NCI-H146 (cell line): ENCODE data around the gene TMEM235.
"Not testable (repeated sequence)": the region's sequence is repeated elsewhere in the genome, so short reads cannot be mapped to it uniquely, and the experiment has no call there.

Experiments
- DNase-seq: peaks from one replicate; lab custom pipeline; 2025; lab: John Stamatoyannopoulos, UW

The TMEM235 gene

DNA sequence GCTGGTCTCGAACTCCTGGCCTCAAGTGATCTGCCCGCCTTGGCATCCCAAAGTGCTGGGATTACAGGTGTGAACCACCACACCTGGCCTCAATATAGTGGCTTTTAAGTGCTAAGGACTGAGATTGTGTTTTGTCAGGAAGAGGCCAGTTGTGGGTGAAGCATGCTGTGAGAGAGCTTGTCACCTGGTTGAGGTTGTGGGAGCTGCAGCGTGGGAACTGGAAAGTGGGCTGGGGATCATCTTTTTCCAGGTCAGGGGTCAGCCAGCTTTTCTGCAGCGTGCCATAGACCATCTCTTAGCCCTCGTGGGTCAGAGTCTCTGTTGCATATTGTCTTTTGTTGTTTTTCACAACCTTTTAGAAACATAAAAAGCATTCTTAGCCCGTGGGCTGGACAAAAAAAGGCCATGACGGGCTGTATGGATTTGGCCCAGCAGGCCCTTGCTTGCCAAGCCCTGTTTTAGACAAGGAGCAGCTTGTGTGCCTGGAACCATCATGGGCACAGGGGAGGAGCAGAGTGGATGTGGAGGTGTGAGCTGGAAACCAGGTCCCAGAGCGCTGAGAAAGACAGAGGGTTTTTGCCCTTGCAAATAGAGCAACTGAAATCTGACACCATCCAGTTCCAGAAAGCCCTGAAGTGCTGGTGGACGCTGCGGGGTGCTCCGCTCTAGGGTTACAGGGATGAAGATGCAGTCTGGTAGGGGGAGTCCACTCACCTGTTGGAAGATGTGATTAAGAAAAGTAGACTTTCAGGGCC, 11.9 kb upstream of the TMEM235 start:
- no peak for DNase-seq

DNA sequence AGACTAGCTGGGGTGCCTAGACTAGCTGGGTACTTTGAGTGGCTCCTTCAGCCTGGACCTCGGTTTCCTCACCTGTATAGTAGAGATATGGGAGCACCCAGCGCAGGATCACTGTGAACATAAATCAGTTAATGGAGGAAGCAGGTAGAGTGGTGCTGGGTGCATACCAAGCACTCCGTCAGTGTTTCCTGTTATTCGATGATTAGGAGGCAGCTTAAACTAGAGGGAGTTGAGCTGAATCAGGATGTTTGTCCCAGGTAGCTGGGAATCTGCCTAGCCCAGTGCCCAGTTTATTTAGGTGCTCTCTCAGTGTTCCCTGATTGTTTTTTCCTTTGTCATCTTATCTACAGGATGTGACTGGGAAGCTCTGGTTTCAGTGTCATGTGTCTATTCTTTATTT, 8.4 kb upstream of the TMEM235 start:
- DNase-seq, result no peak

DNA sequence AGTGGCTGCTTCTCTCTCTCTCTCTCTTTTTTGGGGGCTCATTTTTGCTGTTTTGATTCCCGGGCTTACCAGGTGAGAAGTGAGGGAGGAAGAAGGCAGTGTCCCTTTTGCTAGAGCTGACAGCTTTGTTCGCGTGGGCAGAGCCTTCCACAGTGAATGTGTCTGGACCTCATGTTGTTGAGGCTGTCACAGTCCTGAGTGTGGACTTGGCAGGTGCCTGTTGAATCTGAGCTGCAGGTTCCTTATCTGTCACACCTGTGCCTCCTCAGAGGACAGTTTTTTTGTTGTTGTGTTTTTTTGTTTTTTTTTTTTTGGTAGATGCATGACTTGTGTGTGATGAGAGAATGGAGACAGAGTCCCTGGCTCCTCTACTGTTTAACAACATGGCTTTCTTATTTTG, 7.7 kb upstream of the TMEM235 start:
- DNase-seq, result no peak

DNA sequence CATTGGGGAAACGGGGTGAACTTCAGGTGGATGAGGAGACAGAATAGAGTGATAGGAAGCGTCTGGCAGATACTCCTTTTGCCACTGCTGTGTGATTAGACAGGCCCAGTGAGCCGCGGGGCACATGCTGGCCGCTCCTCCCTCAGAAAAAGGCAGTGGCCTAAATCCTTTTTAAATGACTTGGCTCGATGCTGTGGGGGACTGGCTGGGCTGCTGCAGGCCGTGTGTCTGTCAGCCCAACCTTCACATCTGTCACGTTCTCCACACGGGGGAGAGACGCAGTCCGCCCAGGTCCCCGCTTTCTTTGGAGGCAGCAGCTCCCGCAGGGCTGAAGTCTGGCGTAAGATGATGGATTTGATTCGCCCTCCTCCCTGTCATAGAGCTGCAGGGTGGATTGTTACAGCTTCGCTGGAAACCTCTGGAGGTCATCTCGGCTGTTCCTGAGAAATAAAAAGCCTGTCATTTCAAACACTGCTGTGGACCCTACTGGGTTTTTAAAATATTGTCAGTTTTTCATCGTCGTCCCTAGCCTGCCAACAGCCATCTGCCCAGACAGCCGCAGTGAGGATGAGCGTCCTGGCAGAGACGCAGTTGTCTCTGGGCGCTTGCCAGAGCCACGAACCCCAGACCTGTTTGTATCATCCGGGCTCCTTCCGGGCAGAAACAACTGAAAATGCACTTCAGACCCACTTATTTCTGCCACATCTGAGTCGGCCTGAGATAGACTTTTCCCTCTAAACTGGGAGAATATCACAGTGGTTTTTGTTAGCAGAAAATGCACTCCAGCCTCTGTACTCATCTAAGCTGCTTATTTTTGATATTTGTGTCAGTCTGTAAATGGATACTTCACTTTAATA, 7.0 kb upstream of the TMEM235 start:
- no peak for DNase-seq

DNA sequence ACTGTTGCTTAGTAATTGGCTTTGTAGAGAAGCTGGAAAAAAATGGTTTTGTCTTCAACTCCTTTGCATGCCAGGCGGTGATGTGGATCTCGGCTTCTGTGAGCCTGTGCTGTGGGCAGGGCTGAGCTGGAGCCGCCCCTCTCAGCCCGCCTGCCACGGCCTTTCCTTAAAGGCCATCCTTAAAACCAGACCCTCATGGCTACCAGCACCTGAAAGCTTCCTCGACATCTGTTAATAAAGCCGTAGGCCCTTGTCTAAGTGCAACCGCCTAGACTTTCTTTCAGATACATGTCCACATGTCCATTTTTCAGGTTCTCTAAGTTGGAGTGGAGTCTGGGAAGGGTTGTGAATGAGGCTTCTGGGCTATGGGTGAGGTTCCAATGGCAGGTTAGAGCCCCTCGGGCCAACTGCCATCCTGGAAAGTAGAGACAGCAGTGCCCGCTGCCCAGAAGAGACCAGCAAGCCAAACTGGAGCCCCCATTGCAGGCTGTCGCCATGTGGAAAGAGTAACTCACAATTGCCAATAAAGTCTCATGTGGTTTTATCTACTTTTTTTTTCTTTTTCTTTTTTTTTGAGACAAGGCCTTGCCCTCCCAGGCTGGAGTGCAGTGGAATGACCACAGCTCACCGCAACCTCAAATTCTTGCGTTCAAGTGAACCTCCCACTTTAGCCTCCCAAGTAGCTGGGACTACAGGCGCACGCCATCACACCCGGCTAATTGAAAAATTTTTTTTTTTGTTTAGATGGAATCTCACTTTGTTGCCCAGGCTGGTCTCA, 6.2 kb upstream of the TMEM235 start:
- no peak for DNase-seq

DNA sequence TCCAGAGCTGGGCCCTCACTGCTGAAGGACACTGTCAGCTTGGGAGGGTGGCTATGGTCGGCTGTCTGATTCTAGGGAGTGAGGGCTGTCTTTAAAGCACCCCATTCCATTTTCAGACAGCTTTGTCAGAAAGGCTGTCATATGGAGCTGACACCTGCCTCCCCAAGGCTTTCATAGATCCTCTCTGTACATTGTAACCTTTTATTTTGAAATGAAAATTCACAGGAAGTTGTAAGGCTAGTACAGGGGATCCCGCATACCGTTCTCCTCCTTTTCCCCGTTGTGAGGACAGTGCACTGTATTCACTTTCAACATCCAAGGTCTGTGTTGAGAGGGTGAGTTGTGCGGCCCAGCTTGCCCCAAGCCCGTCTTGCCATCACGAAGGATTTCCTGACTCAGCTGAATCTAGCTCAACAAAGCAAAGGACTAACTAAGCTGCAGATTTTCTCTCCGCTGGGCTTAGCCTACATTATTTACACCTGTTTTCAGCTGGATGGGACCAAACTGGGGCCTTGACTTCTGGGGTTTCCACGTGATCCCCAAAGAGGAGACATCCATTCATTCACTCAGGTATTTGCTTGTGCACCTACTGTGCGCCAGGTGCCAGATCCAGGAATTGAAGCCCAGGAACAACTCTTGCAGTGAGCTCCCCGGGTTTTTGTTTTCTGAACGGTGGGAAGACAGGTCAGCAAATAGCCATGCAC, 5.2 kb upstream of the TMEM235 start:
- DNase-seq, result no peak

DNA sequence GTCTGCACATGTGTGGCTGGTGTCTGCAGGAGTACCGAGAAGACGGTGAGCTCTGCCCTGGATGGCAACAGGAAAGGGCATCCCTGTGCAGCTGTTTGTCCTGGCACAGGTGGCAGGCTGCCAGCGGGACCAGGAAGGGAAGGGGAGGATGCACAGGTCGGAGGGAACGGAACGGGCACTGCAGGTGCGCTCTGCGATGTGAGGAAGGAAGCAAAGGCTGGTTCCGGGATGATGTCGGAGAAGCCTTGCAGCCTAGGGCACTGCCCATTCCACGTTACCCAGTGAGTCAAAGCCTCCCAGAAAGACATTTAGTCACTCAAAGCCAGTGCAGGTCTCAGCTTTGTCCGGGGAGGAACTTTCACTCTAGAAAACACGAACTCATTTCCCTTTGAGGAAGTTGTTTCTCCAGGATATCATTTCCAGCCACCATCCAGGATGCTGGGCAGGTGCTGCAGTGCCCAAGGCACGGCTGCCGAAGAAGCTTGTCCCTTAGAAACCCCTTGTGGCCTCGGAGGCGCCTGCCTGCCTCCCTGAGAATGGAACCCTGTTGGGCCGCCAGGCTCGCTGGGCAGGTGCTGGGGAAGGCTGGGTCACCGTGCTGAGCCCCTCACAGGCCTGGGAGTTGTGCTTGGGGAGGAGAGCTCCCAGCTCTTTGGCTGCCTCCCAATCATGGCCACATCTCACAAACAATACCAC, 4.5 kb upstream of the TMEM235 start:
- no peak for DNase-seq

DNA sequence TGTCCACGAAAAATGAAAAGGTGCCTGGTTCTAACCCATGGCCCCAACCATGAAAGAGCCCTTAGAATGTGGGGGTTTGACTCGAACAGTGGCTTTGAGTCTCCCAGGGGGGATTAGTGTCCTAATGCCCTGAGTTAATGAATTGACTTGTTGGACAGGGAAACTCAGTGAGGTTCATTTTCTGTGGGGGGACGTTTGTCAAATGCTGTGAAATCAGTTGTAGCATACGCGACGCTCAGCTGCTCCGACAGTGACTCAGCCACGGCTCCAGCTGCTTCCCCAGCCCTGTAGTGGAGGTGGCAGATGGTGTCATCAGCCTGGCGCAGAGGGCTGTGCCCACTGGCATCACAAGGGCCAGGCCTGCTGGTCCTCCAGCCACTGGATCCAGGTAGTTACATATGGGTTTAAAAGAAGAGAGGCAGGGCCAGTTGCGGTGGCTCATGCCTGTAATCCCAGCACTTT, 3.9 kb upstream of the TMEM235 start:
- no peak for DNase-seq

DNA sequence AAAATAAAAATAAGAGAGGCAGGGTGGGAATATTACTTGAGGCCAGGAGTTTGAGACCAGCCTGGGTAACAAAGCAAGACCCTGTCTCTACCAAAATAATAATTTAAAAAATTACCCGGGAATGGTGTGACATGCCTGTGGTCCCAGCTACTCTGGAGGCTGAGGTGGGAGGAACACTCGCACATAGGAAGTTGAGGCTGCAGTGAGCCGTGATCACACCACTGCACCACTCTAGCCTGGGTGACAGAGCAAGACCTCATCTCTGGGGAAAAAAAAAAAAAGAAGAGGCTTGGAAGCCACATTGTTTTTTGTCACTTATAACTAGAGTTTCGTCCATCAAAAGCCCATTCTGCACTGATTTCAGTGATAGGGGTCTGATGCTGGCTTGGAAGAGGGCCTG, 3.3 kb upstream of the TMEM235 start:
- DNase-seq, result no peak

DNA sequence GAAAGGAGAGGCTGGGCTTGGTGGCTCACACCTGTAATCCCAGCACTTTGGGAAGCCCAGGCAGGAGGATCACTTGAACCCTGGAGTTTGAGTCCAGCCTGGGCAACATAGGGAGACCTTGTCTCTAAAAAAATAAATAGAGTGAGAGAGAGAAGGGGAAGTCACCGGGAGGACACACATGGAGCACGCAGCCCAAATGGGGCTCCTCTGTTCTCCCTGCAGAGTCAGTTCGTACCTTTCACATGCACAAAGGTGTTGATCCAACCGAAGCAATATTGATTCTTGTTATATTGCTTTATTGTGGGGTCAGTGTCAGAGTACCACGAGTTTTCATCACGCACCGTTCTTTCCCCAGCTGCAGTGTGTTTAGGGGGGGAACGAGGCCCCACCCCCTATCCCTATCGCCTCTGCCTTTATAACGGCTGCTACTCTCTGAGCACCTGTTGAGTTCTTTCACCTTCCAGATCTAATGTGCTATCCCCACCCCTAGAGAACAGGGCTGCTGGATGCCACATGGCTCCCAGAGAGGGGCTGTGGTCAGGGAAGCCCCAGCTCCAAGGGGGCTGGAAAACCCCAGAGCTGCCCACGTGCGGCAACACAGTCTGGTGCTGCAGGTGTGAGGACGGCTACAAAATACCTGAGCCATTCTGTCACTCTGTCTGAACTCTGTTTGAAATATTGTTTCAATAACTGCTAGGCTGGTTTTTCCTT, 1.0 kb upstream of the TMEM235 start:
- DNase-seq, result no peak

DNA sequence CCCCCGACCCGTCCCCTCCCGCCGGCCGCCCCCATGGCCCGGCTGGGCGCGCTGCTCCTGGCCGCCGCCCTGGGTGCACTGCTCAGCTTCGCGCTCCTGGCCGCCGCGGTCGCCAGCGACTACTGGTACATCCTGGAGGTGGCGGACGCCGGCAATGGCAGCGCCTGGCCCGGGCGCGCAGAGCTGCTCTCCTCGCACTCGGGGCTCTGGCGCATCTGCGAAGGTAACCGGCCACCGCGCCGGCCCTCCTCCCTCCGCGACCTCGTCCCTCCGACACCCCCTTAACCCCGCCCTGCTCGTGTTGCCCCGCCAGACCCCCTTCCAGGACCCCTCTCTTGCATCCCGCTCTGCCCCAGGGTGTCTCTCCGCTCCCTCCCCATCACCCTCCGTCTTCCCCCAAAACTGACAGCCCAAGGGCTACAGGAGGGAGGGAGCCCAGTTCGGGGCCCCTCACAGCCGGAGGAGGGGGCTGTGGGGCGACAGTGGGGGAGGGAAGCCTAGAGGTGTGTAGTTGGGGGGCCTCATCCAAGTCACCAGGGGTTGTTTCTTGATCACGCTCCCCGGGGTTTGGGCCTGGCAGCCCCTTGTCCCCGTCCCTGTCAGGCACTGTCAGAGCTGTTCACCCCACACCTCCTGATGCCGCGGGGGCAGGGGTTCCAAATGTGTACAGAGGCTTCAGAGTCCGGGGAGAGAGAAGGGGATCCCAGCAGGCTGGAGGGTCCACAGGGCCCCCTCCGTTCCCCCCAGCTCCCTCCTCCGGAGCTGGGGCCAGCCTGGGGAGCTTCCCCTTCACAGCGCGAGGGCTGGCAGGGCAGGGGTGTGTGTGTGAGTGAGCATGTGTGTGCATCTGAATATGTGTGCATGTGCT, 794 bp downstream of the TMEM235 start:
- DNase-seq, result peak; percentile 20

DNA sequence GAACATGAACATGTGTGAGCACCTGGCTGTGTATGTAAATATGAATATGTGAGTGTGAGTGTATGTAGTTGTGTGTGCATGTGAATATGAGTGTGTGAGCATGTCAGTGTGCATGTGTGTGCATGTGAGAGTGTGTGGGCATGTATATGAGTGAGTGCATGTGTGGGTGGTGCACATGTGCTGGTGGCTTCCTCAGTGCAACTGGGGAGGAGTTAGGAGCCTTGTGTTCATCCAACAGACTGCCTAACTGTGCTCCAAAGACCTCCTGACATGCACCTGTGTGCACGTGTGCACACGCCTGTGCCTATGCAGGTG, 1.4 kb downstream of the TMEM235 start:
- DNase-seq, result no peak

DNA sequence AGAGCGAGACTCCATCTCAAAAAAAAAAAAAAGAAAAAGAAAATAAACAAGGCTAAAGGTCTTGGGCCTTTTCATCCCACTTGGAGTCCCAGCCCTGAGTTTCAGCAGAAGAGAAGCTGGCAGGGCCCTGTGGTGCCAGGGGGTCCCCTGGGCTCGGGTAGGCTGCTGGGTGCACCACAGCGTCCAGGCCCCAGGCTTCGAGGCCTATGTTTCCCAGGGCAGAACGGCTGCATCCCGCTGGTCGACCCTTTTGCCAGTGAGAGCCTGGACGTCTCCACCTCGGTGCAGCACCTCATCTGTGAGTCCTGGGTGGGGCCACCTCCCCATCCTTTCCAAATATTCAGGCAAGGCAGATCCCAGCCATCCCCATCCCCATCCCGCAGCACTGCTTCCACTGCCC, 2.2 kb downstream of the TMEM235 start:
- no peak for DNase-seq

DNA sequence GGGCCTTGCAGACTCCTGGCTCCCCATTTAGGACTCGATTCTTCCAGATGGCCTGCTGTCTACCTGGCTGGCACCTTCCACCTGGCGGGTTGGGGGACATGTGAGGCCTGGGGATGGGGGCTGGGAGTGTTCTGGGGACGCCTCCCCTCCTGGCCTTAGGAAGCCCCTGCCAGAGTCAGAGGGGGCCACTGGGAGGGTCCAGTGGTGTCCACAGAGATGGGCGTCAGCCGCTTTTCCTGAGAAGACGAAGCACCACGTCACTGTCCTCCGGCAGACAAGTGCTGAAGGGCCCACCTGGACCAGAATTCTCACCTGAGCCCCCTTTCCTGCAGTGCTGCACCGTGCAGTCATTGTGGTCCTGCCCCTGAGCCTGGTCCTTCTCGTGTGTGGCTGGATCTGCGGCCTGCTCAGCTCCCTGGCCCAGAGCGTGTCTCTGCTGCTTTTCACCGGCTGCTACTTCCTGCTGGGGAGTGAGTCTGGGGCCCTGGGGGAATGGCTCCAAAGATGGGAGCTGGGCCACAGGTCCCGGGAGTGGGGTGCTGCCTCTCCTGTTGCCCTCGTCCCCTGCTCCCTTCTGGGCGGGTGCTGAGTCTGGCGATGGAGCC, 2.9 kb downstream of the TMEM235 start:
- DNase-seq, result no peak

DNA sequence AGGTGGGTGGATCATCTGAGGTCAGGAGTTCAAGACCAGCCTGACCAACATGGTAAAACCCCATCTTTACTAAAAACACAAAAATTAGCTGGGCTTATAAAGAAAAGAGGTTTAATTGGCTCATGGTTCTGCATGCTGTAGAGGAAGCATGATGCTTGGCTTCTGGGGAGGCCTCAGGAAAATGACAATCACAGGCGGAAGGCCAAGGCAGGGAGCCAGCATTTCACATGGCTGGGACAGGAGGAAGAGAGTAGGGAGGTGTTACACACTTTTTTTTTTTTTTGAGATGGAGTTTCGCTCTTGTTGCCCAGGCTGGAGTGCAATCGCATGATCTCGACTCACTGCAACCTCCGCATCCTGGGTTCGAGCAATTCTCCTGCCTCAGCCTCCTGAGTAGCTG, 3.6 kb downstream of the TMEM235 start:
- DNase-seq, result not testable (repeated sequence)

DNA sequence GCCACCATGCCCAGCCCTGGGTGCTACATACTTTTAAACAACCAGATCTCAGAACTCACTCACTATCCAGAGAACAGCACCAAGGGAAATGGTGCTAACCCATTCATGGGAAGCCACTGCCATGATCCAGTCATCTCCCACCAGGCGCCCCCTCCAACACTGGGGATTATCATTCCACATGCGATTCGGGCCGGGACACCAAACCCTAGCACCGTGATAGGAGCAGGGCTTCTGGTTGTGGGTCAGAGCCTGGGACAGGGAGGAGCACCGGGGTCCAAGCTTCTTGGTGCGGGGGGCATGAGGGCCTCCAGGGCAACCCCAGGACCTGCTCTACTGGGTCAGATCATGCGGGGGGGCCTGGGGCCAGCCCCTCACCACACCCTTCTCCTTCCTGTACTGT, 4.5 kb downstream of the TMEM235 start:
- DNase-seq, result no peak

DNA sequence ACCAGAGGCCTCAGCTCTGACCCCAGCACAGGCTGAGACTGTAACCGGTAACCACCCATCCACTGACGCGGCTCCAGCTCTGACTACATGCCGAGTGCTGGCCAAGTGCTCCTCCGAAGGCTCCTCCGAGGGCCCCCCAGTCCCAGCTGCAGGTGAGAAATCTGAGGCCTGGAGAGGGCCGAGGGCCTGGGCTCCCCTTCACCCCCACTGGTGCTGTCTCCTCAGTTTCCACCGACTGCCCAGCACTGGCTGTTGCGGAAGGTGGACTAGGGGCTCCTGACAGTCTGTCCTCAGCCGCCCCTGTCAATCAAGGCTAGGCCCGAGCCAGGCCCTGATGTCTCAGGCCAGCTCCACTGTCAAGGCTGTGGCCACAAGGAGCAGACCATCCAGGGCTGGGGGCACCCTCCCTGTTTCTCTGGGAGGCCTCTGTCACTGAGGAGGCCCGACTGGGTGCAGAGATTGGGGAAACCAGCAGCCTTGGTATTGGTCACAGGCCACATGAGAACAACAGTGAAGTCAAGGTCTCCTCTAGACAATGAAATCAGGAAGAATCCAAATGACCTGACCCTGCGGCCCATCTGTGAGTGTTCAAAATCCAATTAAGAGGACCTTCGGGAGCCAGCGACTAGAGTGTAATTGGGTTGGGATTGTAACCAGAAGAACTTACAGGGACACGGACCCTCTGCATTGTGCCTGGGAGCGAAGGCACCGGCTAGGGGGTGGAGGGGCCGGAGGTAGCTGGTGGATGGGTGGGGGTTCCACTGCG, 5.1 kb downstream of the TMEM235 start:
- DNase-seq, result no peak

DNA sequence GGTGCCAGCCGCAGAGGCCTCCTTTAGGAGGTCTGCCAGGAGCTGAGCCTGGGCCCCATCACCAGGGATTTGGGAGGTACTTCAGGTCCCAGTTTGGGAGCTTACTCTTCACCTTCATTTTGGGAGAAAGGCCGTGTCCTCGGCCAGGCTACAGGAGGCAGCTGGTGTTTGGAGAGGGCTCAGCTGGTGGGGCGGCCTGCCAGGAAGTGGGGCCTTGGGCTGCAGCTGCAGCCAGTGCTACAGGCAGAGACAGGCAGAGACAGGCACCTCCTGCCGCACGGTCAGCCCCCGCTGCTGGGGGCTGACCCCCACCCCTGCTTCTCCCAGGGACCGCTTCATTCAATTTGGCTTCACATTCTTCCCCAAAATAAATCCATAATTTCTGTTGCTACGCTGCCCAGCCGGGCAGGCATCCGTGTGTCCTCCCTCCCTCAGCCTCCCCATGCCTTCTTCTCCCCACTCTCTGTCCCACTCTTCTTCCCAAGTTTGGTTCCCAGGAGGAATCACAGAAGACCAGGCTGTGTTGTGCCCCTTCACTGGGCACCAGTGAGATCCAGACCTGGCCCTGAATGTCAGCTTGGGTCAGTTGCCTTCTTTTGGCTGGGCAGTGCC, 6.1 kb downstream of the TMEM235 start:
- no peak for DNase-seq
